Right lobe of liver (tissue), 6 donors: ENCODE measurements around the gene MYOZ3. TPM values are rescaled to one million over a fixed set of nuclear protein-coding genes. Genes with fewer than 3 reads are reported as not detected.

ENCODE experiments used
- ATAC-seq, 4 donors: fragments of 200-7000 bp; cut with Tn5 transposase; one replicate each; pipeline ENCODE4 v1.9.1; 2020; ENCODE audit warnings: mild to moderate bottlenecking in 4 of 4, moderate library complexity in 4 of 4
- DNase-seq, 3 donors: peaks; one replicate each; pipeline ENCODE4 v3.0.0-alpha.2; 2020
- H3K27ac ChIP-seq, 3 donors: fragments of 200-600 bp; one replicate each; pipeline ENCODE4 v1.8.0; 2022
- H3K27me3 ChIP-seq, 2 donors: fragments of 200-600 bp; one replicate each; pipeline ENCODE4 v1.8.0; 2022
- H3K36me3 ChIP-seq, 4 donors: fragments of 200-600 bp; sonication (generic) in 1 of 4; one replicate each; pipeline versions ENCODE4 v1.5.1 to v1.8.0; 2017 to 2022; ENCODE audit warnings: control low read depth in 1 of 4
- H3K4me1 ChIP-seq, 4 donors: fragments of 200-600 bp; sonication (generic) in 1 of 4; one replicate each; pipeline versions ENCODE4 v1.5.1 to v1.8.0; 2017 to 2022; ENCODE audit warnings: control low read depth in 1 of 4
- H3K4me3 ChIP-seq, 3 donors: fragments of 200-600 bp; one replicate each; pipeline ENCODE4 v1.8.0; 2022
- H3K9me3 ChIP-seq, 4 donors: fragments of 200-600 bp; sonication (generic) in 1 of 4; one replicate each; pipeline versions ENCODE4 v1.5.1 to v1.8.0; 2017 to 2022; ENCODE audit warnings: control low read depth in 1 of 4
- CTCF ChIP-seq, 4 donors: fragments of 200-600 bp in 3 of 4; fragments of 450-650 bp in 1 of 4; IDR thresholded peaks; one replicate each; pipeline versions ENCODE4 v1.5.1 to v1.8.0; 2016 to 2022; ENCODE audit warnings: antibody characterized with exemption in 4 of 4, mild to moderate bottlenecking in 2 of 4
- POLR2A ChIP-seq: fragments of 450-650 bp; IDR thresholded peaks from one replicate; pipeline ENCODE4 v1.6.1; 2017; ENCODE audit warnings: antibody characterized with exemption, mild to moderate bottlenecking
- WGBS: methylation state at CpG from one replicate; pipeline ENCODE4 v1.1.6; 2018; ENCODE audit warnings: low coverage, low lambda C conversion rate; ENCODE audit not compliant: insufficient coverage; ENCODE audit errors: missing lambda C conversion rate; 5-methylcytosine and 5-hydroxymethylcytosine counted together
- intact Hi-C, 2 donors: fragments of 100-400 bp; cut with DNase I; formaldehyde crosslinking; loops; one replicate each; pipeline versions ENCODE4 v1.11.2 to v1.14.1; 2022
- total RNA-seq, 6 experiments: library from RNA; depleted of rRNA in 2 of 6; stranded (reverse); fragments of >200 nt in 2 of 6; fragmentation: NEBNext Ultra II Directional in 3 of 6; extraction: Animal tissue kit (Norgen Biotek cat#: 25700) in 3 of 6; gene quantifications; one replicate each; pipeline versions ENCODE4 v1.1.0 to v1.2.4, GENCODE V29; 2016 to 2023
- donor health status: DM: no; HTN: yes; CAD: no.
- donor health status: DM: no; HTN: no; CAD: no.
- donor health status: DM: no; HTN: no; CAD: no.
- donor health status: DM: no; HTN: yes; CAD: no.
- donor health status: DM: no; HTN: yes; CAD: no.

Gene MYOZ3
- total RNA-seq, 6 experiments from 2014 or later: 0.09 to 0.25 (median 0.12) TPM; not detected in 3

- no peak for DNase-seq
- Histone ChIP-seq H3K4me3 (no peak overlapping the region), H3K4me1 (peaks cover 0 to 54% (median 31%) of the 10 kb centered on the region in 4 donors), H3K36me3 (no peaks in the 10 kb centered on the region), H3K9me3 (no peaks in the 10 kb centered on the region), H3K27me3 (no peaks in the 10 kb centered on the region), H3K27ac (peak overlapping the region in 2 of 3 donors; percentile 26 to 85)
- intact Hi-C loops: no loop called here
- 95% methylated on average over 3 of the region's 9 CpGs for WGBS
- ATAC-seq: no peak
- no peak for TF ChIP-seq POLR2A
- no peak for TF ChIP-seq CTCF (IDR thresholded peaks at IDR 0.05)
Observed at GRCh38 chr5:150618163-150618562, 42.9 kb upstream of the MYOZ3 start.

GRCh38 chr5:150618588-150619281 is 42.3 kb upstream of the MYOZ3 start:
- intact Hi-C loops: no loop called here
- Histone ChIP-seq H3K4me1 (peaks cover 0 to 48% (median 26%) of the 10 kb centered on the region in 4 donors), H3K36me3 (no peaks in the 10 kb centered on the region), H3K4me3 (no peak overlapping the region), H3K9me3 (no peaks in the 10 kb centered on the region), H3K27me3 (no peaks in the 10 kb centered on the region), H3K27ac (peak overlapping the region in 2 of 3 donors; percentile 26 to 85)
- TF ChIP-seq CTCF (IDR thresholded peaks at IDR 0.05) (no peak), POLR2A (no peak)
- DNase-seq (no peak), ATAC-seq (no peak)
- WGBS: 58% methylated on average over 10 of the region's 17 CpGs

GRCh38 chr5:150619359-150620230 is 41.5 kb upstream of the MYOZ3 start:
- Histone ChIP-seq H3K27me3 (no peaks in the 10 kb centered on the region), H3K36me3 (no peaks in the 10 kb centered on the region), H3K4me1 (peaks cover 0 to 39% (median 19%) of the 10 kb centered on the region in 4 donors), H3K4me3 (no peak overlapping the region), H3K9me3 (no peaks in the 10 kb centered on the region), H3K27ac (no peak overlapping the region)
- DNase-seq (peak in 1 of 3 donors; percentile 65), ATAC-seq (peak in 2 of 4 donors; percentile 16 to 28)
- 87% methylated on average over 10 of the region's 24 CpGs for WGBS
- TF ChIP-seq CTCF (IDR thresholded peaks at IDR 0.05) (no peak), POLR2A (no peak)
- intact Hi-C loops: no loop called here

- no peak for DNase-seq
- Histone ChIP-seq H3K9me3 (no peaks in the 10 kb centered on the region), H3K36me3 (no peaks in the 10 kb centered on the region), H3K27ac (no peak overlapping the region), H3K4me3 (no peak overlapping the region), H3K4me1 (peaks cover 0 to 35% (median 13%) of the 10 kb centered on the region in 4 donors), H3K27me3 (no peaks in the 10 kb centered on the region)
- intact Hi-C loops: no loop called here
- ATAC-seq: no peak
- TF ChIP-seq CTCF (IDR thresholded peaks at IDR 0.05) (no peak), POLR2A (no peak)
- 71% methylated on average over 4 of the region's 5 CpGs for WGBS
Observed at GRCh38 chr5:150621301-150621700, 39.8 kb upstream of the MYOZ3 start.
